Astrocyte (in vitro differentiated cells and primary cell): Measurements from ENCODE around the gene HRAS. TPM values are rescaled to one million over a fixed set of nuclear protein-coding genes. Genes with fewer than 3 reads are reported as not detected.

Experiments used
- DNase-seq: peaks from one replicate; pipeline ENCODE4 v3.0.0-alpha.2; 2010; ENCODE audit warnings: low read depth
- FAIRE-seq: peaks from 2 replicates; lab custom pipeline; 2011; peaks lifted over from hg19 to GRCh38; lab: Jason Lieb, UNC
- H2AFZ ChIP-seq: 2 replicates; pipeline ENCODE4 v1.6.0; 2012; ENCODE audit warnings: low read depth, low read length, inconsistent platforms
- H3K27ac ChIP-seq: 2 replicates; pipeline ENCODE4 v1.5.1; 2011; ENCODE audit warnings: low read depth, low read length, inconsistent platforms
- H3K27me3 ChIP-seq: 2 replicates; pipeline ENCODE4 v1.6.0; 2011; ENCODE audit warnings: low read length, inconsistent platforms; ENCODE audit not compliant: insufficient read depth
- H3K36me3 ChIP-seq: 2 replicates; pipeline ENCODE4 v1.5.1; 2011; ENCODE audit warnings: low read length, inconsistent platforms; ENCODE audit not compliant: insufficient read depth
- H3K4me1 ChIP-seq: 2 replicates; pipeline ENCODE4 v1.5.1; 2011; ENCODE audit warnings: low read length, inconsistent platforms; ENCODE audit not compliant: insufficient read depth
- H3K4me2 ChIP-seq: 2 replicates; pipeline ENCODE4 v1.6.0; 2012; ENCODE audit warnings: low read length, inconsistent platforms
- H3K4me3 ChIP-seq: 2 replicates; pipeline ENCODE4 v1.5.1; 2011; ENCODE audit warnings: low read depth, mild to moderate bottlenecking, low read length, inconsistent platforms; ENCODE audit not compliant: insufficient read depth
- H3K79me2 ChIP-seq: 2 replicates; pipeline ENCODE4 v1.6.0; 2012; ENCODE audit warnings: mild to moderate bottlenecking, low read length, inconsistent platforms; ENCODE audit not compliant: insufficient read depth
- H3K9ac ChIP-seq: 2 replicates; pipeline ENCODE4 v1.6.0; 2012; ENCODE audit warnings: mild to moderate bottlenecking, low read length, inconsistent platforms
- H3K9me3 ChIP-seq: 2 replicates; pipeline ENCODE4 v1.5.1; 2012; ENCODE audit warnings: low read depth, mild to moderate bottlenecking, low read length, inconsistent platforms; ENCODE audit not compliant: insufficient read depth
- H4K20me1 ChIP-seq: 2 replicates; pipeline ENCODE4 v1.6.0; 2012; ENCODE audit warnings: low read length, inconsistent platforms; ENCODE audit not compliant: insufficient read depth
- H3K27ac Mint-ChIP-seq: one replicate; pipeline ENCODE4 v1.8.0; 2021; ENCODE audit warnings: mild to moderate bottlenecking, mixed read lengths; ENCODE audit not compliant: unreplicated experiment
- H3K27me3 Mint-ChIP-seq: one replicate; pipeline ENCODE4 v1.8.0; 2021; ENCODE audit warnings: low read depth, mixed read lengths; ENCODE audit not compliant: unreplicated experiment
- H3K36me3 Mint-ChIP-seq: one replicate; pipeline ENCODE4 v1.8.0; 2021; ENCODE audit warnings: low read depth, mixed read lengths; ENCODE audit not compliant: unreplicated experiment
- H3K4me1 Mint-ChIP-seq: one replicate; pipeline ENCODE4 v1.8.0; 2021; ENCODE audit warnings: low read depth, mixed read lengths; ENCODE audit not compliant: unreplicated experiment
- H3K4me3 Mint-ChIP-seq: one replicate; pipeline ENCODE4 v1.8.0; 2021; ENCODE audit warnings: mild to moderate bottlenecking, moderate library complexity, mixed read lengths; ENCODE audit not compliant: unreplicated experiment
- H3K9me3 Mint-ChIP-seq: one replicate; pipeline ENCODE4 v1.8.0; 2021; ENCODE audit warnings: mild to moderate bottlenecking, mixed read lengths; ENCODE audit not compliant: unreplicated experiment
- CTCF ChIP-seq: IDR thresholded peaks from 2 replicates; pipeline ENCODE4 v1.5.1; 2011; ENCODE audit warnings: low read depth, mild to moderate bottlenecking, inconsistent platforms, low read length, moderate library complexity; ENCODE audit not compliant: insufficient read depth
- EZH2 ChIP-seq: IDR thresholded peaks from 2 replicates; pipeline ENCODE4 v1.6.1; 2012; ENCODE audit warnings: mild to moderate bottlenecking, low read length, inconsistent platforms; ENCODE audit not compliant: insufficient read depth
- total RNA-seq: library from RNA; stranded (reverse); gene quantifications from 2 replicates; pipeline ENCODE4 v1.2.1, GENCODE V29; 2021

Gene HRAS
- total RNA-seq, 1 donor from 2014 or later: 84.2 TPM

- no peak overlapping the region for H3K27ac ChIP-seq
- peaks cover 4% of the 10 kb centered on the region for H3K4me1 Mint-ChIP-seq
- no peak overlapping the region for H3K27ac Mint-ChIP-seq
- H3K79me2 ChIP-seq: peaks cover 20% of the 10 kb centered on the region
- peaks cover 34% of the 10 kb centered on the region for H4K20me1 ChIP-seq
- H2AFZ ChIP-seq: no peak overlapping the region
- no peaks in the 10 kb centered on the region for H3K9me3 ChIP-seq
- DNase-seq (no peak), FAIRE-seq (no peak)
- no peak overlapping the region for H3K4me3 ChIP-seq
- H3K4me2 ChIP-seq: no peak overlapping the region
- H3K36me3 ChIP-seq: peaks cover 3% of the 10 kb centered on the region
- H3K27me3 ChIP-seq: no peaks in the 10 kb centered on the region
- no peaks in the 10 kb centered on the region for H3K27me3 Mint-ChIP-seq
- H3K9ac ChIP-seq: no peak overlapping the region
- H3K9me3 Mint-ChIP-seq: no peaks in the 10 kb centered on the region
- H3K4me1 ChIP-seq: peaks cover 23% of the 10 kb centered on the region
- no peak overlapping the region for H3K4me3 Mint-ChIP-seq
- H3K36me3 Mint-ChIP-seq: no peaks in the 10 kb centered on the region
- TF ChIP-seq EZH2 (no peak), CTCF (no peak)
These were observed 2.8 kb downstream of the HRAS start for GRCh38 chr11:532527-532985.

GRCh38 chr11:531919-532526 is 3.4 kb downstream of the HRAS start:
- no peaks in the 10 kb centered on the region for H3K36me3 Mint-ChIP-seq
- H3K9ac ChIP-seq: no peak overlapping the region
- H3K4me1 Mint-ChIP-seq: peaks cover 4% of the 10 kb centered on the region
- H3K27ac ChIP-seq: no peak overlapping the region
- DNase-seq (no peak), FAIRE-seq (no peak)
- no peaks in the 10 kb centered on the region for H3K27me3 ChIP-seq
- no peak overlapping the region for H3K4me3 Mint-ChIP-seq
- H3K4me2 ChIP-seq: no peak overlapping the region
- no peak for TF ChIP-seq EZH2
- TF ChIP-seq CTCF: no peak
- H3K27ac Mint-ChIP-seq: no peak overlapping the region
- no peak overlapping the region for H2AFZ ChIP-seq
- H4K20me1 ChIP-seq: peaks cover 34% of the 10 kb centered on the region
- H3K4me3 ChIP-seq: no peak overlapping the region
- peaks cover 20% of the 10 kb centered on the region for H3K79me2 ChIP-seq
- H3K9me3 Mint-ChIP-seq: no peaks in the 10 kb centered on the region
- H3K27me3 Mint-ChIP-seq: no peaks in the 10 kb centered on the region
- H3K9me3 ChIP-seq: no peaks in the 10 kb centered on the region
- peaks cover 17% of the 10 kb centered on the region for H3K4me1 ChIP-seq
- H3K36me3 ChIP-seq: peaks cover 3% of the 10 kb centered on the region
